ENCODE results near the gene WFS1. TPM values are rescaled to one million over a fixed set of nuclear protein-coding genes. Genes with fewer than 3 reads are reported as not detected.

The WFS1 gene
- total RNA-seq, 1 donor from 2014 or later = 29.2 TPM

GRCh38 chr4:6277139-6277802, 7.6 kb downstream of the WFS1 start:
- Mint-ChIP-seq H3K4me1 (ENCODE audit: unreplicated experiment) (peaks cover 29% of the 10 kb centered on the region), H3K4me3 (ENCODE audit: unreplicated experiment) (no peak overlapping the region), H3K9me3 (ENCODE audit: unreplicated experiment) (no peaks in the 10 kb centered on the region), H3K27me3 (ENCODE audit: unreplicated experiment) (no peaks in the 10 kb centered on the region), H3K27ac (ENCODE audit: unreplicated experiment) (no peak overlapping the region), H3K36me3 (ENCODE audit: unreplicated experiment) (peaks cover 2% of the 10 kb centered on the region)
- no peak for DNase-seq (ENCODE audit: extremely low spot score, unreplicated experiment)
- TF ChIP-seq CTCF (IDR thresholded peaks at IDR 0.05) = no peak

DNA sequence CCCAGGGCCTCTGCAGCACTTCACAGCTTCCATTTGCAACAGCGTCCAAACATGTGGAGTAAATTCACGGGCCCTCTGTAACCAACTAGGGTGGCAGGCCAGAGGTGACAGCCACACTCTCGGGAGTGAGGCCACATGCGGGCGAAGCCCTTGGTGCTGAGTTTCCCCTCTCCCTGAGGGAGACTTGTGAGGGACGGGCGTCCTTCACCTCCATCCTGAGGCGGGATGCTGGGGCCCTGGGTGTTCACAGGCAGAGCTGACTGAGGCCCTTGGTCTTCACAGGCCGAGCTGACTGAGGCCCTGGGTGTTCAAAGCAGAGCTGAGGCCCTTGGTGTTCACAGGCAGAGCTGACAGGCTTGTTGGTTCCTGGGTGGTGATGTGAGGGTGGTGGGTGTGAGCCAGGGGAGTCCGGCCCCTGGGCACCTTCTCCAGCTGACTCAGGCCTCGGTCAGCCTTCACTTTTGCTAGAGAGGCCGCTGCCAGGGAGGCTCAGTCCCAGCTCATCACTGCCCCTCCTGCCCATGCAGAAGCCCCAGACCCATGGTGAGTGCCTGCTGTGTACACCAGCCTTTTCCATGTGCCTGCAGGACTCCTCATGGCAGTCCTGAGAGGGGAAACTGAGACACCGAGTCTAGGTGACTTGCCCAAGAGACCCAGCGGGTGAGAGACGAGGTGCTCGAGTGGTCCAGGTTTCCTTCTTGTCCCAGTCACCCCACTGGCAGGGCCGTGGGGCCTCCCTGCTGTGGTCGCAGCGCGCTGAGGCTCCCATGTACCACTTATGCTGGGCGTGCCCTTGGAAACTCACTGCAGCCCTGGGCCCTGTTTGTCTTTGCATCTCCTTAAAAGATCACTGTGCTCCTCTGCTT, 8.5 kb downstream of the WFS1 start:
- Mint-ChIP-seq H3K36me3 (ENCODE audit: unreplicated experiment) (peaks cover 2% of the 10 kb centered on the region), H3K27ac (ENCODE audit: unreplicated experiment) (no peak overlapping the region)

DNA sequence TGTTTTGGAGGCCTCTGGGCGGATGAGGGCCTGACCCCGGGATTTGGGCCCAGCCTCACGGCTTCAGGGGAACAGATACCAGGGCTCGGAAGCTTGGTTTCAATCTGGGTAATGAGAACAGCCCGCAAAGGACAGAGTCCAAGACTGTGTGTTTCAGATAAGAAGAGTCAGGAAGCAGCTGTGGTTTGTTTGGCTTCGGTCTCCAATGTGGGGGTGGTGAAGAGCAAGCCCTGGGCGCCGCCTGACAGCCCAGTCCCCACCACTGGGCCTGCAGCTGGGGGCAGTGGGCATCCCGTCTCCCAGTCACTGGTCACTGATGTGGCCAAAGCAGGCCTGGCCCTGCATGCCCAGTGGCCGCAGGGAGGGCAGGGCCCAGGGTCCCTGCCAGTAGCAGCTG, 9.1 kb downstream of the WFS1 start:
- Mint-ChIP-seq H3K36me3 (ENCODE audit: unreplicated experiment) (peaks cover 2% of the 10 kb centered on the region), H3K27ac (ENCODE audit: unreplicated experiment) (no peak overlapping the region)
- DNase-seq (ENCODE audit: extremely low spot score, unreplicated experiment) = no peak

More for the DNA sequence above, 8.5 kb downstream of the WFS1 start:
- H3K4me3 Mint-ChIP-seq (ENCODE audit: unreplicated experiment) = no peak overlapping the region
- H3K9me3 Mint-ChIP-seq (ENCODE audit: unreplicated experiment) = no peaks in the 10 kb centered on the region
- no peaks in the 10 kb centered on the region for H3K27me3 Mint-ChIP-seq (ENCODE audit: unreplicated experiment)
- peaks cover 26% of the 10 kb centered on the region for H3K4me1 Mint-ChIP-seq (ENCODE audit: unreplicated experiment)
- no peak for TF ChIP-seq CTCF (IDR thresholded peaks at IDR 0.05)
- DNase-seq (ENCODE audit: extremely low spot score, unreplicated experiment) = no peak

GRCh38 chr4:6279582-6280289, 10.1 kb downstream of the WFS1 start:
- no peak for DNase-seq (ENCODE audit: extremely low spot score, unreplicated experiment)
- H3K4me3 Mint-ChIP-seq (ENCODE audit: unreplicated experiment) = no peak overlapping the region
- no peak overlapping the region for H3K27ac Mint-ChIP-seq (ENCODE audit: unreplicated experiment)
- TF ChIP-seq CTCF (IDR thresholded peaks at IDR 0.05) = no peak
- H3K36me3 Mint-ChIP-seq (ENCODE audit: unreplicated experiment) = peaks cover 2% of the 10 kb centered on the region
- peaks cover 11% of the 10 kb centered on the region for H3K4me1 Mint-ChIP-seq (ENCODE audit: unreplicated experiment)
- H3K9me3 Mint-ChIP-seq (ENCODE audit: unreplicated experiment) = no peaks in the 10 kb centered on the region
- H3K27me3 Mint-ChIP-seq (ENCODE audit: unreplicated experiment) = no peaks in the 10 kb centered on the region

More for the DNA sequence above, 9.1 kb downstream of the WFS1 start:
- Mint-ChIP-seq H3K4me1 (ENCODE audit: unreplicated experiment) (peaks cover 19% of the 10 kb centered on the region), H3K27me3 (ENCODE audit: unreplicated experiment) (no peaks in the 10 kb centered on the region), H3K9me3 (ENCODE audit: unreplicated experiment) (no peaks in the 10 kb centered on the region), H3K4me3 (ENCODE audit: unreplicated experiment) (no peak overlapping the region)
- no peak for TF ChIP-seq CTCF (IDR thresholded peaks at IDR 0.05)

Data from osteocyte (in vitro differentiated cells).